ENCODE data around the gene DRC7. TPM values are rescaled to one million over a fixed set of nuclear protein-coding genes. Genes with fewer than 3 reads are reported as not detected.

Gene DRC7
- polyA plus RNA-seq, 1 of the 3 experiments (the other 2 are of a cell fraction), result 0.58 TPM

DNA sequence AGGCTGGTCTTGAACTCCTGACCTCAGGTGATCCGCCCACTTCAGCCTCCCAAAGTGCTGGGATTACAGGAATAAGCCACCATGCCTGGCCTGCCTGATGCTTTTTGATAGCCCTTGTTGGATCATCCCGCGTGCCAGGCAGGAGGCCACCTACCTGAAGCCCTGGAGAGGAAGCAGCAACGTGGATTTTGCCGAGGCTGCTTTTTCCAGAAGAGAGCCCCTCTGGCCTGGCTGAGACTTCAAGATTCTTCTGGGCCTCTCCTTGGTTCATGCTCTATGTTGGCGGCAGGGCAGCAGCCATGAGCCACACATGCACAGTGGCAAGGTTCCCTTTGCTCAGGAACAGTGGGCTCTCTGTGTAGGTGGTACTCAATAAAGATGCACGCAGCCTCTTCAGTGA lies 52.5 kb downstream of the DRC7 start:
- no peaks in the 10 kb centered on the region for H3K79me2 ChIP-seq (ENCODE audit: insufficient read depth)
- H3K4me3 ChIP-seq (ENCODE audit: low read depth in 2 of 2, low read length in 1 of 2), result no peak overlapping the region
- peaks cover 3 to 14% of the 10 kb centered on the region in 2 experiments for H3K36me3 ChIP-seq (replicated peaks in 1 of 2; ENCODE audit: control insufficient read depth in 1 of 2, insufficient read depth in 2 of 2, low read length in 1 of 2)
- no peaks in the 10 kb centered on the region for H3K9me2 ChIP-seq
- no peak overlapping the region for H3K4me2 ChIP-seq
- H3K27ac ChIP-seq (ENCODE audit: low read depth in 2 of 2, low read length in 1 of 2), result no peak overlapping the region
- H4K20me1 ChIP-seq (ENCODE audit: insufficient read depth), result no peaks in the 10 kb centered on the region
- no peak overlapping the region for H2AFZ ChIP-seq (ENCODE audit: low read depth)
- H3K9me3 ChIP-seq, result no peaks in the 10 kb centered on the region
- no peak for DNase-seq
- TF ChIP-seq TAF1 (IDR thresholded peaks at IDR 0.05; ENCODE audit: borderline replicate concordance, low read depth, low read length) (no peak), FOXJ3 (CRISPR knock-in tag; IDR thresholded peaks at IDR 0.05) (no peak), YY1 (IDR thresholded peaks at IDR 0.05; ENCODE audit: low read depth) (no peak), ELF1 (IDR thresholded peaks at IDR 0.05) (no peak), FOSL2 (IDR thresholded peaks at IDR 0.05; ENCODE audit: borderline replicate concordance, low read depth) (no peak), TCF12 (IDR thresholded peaks at IDR 0.05) (no peak), EZH2phosphoT487 (IDR thresholded peaks at IDR 0.05; ENCODE audit: borderline replicate concordance, low read depth) (no peak), RCOR1 (IDR thresholded peaks at IDR 0.05; ENCODE audit: low read length) (no peak), TEAD4 (IDR thresholded peaks at IDR 0.05; ENCODE audit: borderline replicate concordance, insufficient read depth) (no peak), GATA2 (CRISPR knock-in tag; IDR thresholded peaks at IDR 0.05) (no peak), RFX5 (IDR thresholded peaks at IDR 0.05; ENCODE audit: low read length) (no peak), NRF1 (IDR thresholded peaks at IDR 0.05; ENCODE audit: low read depth, low read length) (no peak), NFIC (IDR thresholded peaks at IDR 0.05; ENCODE audit: borderline replicate concordance) (no peak)
- TF ChIP-seq, protein P1, sequence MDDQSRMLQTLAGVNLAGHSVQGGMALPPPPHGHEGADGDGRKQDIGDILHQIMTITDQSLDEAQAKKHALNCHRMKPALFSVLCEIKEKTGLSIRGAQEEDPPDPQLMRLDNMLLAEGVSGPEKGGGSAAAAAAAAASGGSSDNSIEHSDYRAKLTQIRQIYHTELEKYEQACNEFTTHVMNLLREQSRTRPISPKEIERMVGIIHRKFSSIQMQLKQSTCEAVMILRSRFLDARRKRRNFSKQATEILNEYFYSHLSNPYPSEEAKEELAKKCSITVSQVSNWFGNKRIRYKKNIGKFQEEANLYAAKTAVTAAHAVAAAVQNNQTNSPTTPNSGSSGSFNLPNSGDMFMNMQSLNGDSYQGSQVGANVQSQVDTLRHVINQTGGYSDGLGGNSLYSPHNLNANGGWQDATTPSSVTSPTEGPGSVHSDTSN (IDR thresholded peaks at IDR 0.05), result no peak
- TF ChIP-seq, protein P2, sequence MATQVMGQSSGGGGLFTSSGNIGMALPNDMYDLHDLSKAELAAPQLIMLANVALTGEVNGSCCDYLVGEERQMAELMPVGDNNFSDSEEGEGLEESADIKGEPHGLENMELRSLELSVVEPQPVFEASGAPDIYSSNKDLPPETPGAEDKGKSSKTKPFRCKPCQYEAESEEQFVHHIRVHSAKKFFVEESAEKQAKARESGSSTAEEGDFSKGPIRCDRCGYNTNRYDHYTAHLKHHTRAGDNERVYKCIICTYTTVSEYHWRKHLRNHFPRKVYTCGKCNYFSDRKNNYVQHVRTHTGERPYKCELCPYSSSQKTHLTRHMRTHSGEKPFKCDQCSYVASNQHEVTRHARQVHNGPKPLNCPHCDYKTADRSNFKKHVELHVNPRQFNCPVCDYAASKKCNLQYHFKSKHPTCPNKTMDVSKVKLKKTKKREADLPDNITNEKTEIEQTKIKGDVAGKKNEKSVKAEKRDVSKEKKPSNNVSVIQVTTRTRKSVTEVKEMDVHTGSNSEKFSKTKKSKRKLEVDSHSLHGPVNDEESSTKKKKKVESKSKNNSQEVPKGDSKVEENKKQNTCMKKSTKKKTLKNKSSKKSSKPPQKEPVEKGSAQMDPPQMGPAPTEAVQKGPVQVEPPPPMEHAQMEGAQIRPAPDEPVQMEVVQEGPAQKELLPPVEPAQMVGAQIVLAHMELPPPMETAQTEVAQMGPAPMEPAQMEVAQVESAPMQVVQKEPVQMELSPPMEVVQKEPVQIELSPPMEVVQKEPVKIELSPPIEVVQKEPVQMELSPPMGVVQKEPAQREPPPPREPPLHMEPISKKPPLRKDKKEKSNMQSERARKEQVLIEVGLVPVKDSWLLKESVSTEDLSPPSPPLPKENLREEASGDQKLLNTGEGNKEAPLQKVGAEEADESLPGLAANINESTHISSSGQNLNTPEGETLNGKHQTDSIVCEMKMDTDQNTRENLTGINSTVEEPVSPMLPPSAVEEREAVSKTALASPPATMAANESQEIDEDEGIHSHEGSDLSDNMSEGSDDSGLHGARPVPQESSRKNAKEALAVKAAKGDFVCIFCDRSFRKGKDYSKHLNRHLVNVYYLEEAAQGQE (IDR thresholded peaks at IDR 0.05; ENCODE audit: low read depth, low read length), result no peak
- TF ChIP-seq, protein P3, sequence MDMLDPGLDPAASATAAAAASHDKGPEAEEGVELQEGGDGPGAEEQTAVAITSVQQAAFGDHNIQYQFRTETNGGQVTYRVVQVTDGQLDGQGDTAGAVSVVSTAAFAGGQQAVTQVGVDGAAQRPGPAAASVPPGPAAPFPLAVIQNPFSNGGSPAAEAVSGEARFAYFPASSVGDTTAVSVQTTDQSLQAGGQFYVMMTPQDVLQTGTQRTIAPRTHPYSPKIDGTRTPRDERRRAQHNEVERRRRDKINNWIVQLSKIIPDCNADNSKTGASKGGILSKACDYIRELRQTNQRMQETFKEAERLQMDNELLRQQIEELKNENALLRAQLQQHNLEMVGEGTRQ (IDR thresholded peaks at IDR 0.05; ENCODE audit: borderline replicate concordance, low read depth, low read length), result no peak
- no peak overlapping the region for H3K9ac ChIP-seq
- WGBS (ENCODE audit: low lambda C conversion rate), result 88% methylated on average over 5 of the region's 7 CpGs
- no peaks in the 10 kb centered on the region; a peak in 1 of 4 replicates for H3K4me1 ChIP-seq (ENCODE audit: control insufficient read depth in 1 of 2, insufficient read depth in 2 of 2, low read depth in 1 of 2, low read length in 1 of 2)
- POLR2A ChIA-PET, result no interaction called here
- CTCF ChIA-PET, result no interaction called here
- no peaks in the 10 kb centered on the region for H3K27me3 ChIP-seq (ENCODE audit: insufficient read depth)
- no peaks in the 10 kb centered on the region for H3F3A ChIP-seq (replicated peaks; ENCODE audit: insufficient read depth)
